Measurements from ENCODE around the gene LMX1A. TPM values are rescaled to one million over a fixed set of nuclear protein-coding genes. Genes with fewer than 3 reads are reported as not detected.

LMX1A gene
- total RNA-seq, 1 donor from 2014 or later = 1.7 TPM

DNA sequence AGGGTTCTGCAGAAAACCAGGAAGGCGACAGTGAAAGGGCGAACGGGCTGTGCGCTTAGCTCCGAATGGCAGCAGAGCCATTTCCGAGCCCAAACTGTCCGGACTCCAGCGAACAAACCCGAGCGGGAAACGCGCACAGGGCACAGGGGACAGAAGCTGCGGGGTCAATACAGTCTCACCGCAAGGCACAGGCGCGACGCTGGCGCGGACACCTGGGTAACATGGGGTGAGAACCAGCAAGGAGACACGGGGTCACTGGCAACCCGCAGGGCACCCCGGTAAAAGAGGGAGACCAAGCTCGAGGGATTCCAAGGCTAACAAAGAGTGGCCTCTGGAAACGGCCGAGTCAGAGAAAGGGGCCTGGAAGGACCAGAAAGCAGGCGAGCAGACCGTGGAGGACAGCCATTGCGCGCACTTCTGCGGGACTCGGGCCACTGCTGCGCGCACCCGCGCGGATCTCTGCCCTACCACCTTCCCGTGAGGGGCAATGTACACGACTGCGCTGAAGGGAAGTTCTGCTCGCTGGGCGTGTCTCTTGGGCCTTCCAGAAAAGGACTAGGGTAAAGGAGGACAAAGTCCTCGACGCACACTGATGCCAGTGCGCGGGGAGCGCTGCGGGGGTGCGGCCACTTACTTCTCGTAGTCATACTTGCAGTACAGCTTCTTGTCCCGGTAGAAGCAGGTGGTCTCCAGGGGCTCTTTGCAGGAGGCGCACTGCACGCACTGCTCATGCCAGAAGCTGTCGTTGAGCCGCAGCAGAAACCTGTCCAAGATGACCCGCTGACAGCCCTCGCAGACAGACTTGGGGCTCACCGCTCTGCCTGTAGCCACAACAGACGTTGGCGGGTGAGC, 3.8 kb downstream of the LMX1A start:
- Histone ChIP-seq H3K27ac (no peak overlapping the region), H3K4me3 (no peak overlapping the region), H3K36me3 (no peaks in the 10 kb centered on the region), H3K9me3 (no peaks in the 10 kb centered on the region), H3K27me3 (peaks cover 11% of the 10 kb centered on the region), H3K4me1 (peaks cover 0 to 7% of the 10 kb centered on the region in 2 donors)
- TF ChIP-seq, protein P1, sequence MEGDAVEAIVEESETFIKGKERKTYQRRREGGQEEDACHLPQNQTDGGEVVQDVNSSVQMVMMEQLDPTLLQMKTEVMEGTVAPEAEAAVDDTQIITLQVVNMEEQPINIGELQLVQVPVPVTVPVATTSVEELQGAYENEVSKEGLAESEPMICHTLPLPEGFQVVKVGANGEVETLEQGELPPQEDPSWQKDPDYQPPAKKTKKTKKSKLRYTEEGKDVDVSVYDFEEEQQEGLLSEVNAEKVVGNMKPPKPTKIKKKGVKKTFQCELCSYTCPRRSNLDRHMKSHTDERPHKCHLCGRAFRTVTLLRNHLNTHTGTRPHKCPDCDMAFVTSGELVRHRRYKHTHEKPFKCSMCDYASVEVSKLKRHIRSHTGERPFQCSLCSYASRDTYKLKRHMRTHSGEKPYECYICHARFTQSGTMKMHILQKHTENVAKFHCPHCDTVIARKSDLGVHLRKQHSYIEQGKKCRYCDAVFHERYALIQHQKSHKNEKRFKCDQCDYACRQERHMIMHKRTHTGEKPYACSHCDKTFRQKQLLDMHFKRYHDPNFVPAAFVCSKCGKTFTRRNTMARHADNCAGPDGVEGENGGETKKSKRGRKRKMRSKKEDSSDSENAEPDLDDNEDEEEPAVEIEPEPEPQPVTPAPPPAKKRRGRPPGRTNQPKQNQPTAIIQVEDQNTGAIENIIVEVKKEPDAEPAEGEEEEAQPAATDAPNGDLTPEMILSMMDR (IDR thresholded peaks at IDR 0.05) = no peak
- intact Hi-C loops (cut with DNase I) = no loop called here
- DNase-seq (ENCODE audit: low spot score in 2 of 2) = no peak

DNA sequence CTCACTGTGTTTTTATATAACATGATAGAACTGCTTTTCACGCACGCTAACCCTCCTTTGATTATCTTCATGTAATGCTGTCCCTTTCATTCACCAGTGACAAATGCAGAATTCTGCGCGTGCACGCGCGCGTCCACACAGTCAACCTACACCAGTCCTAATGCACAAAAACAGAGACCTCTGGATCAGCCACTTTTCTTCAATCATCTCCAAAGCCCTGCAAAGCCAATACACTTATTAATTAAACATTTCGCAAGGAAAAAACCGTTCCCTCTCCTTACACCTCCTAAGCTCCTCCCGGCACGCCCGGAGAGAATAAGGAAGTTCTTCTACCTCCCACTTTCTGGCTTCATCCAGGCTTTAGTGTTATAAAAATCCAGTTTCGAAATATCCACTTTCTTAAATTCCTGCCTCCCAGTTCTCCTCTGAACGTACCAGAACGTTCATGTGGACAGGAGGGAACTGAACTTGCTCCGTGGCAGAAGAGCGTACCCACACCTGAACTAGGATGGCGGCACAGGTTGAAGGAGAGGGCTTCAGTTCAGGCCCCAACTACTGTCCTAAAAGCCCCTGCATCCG, 4.6 kb downstream of the LMX1A start:
- H3K9me3 ChIP-seq = no peaks in the 10 kb centered on the region
- no peak for DNase-seq (ENCODE audit: low spot score in 2 of 2)
- TF ChIP-seq, protein P1 (IDR thresholded peaks at IDR 0.05) = no peak
- H3K4me3 ChIP-seq = no peak overlapping the region
- intact Hi-C loops (cut with DNase I) = no loop called here
- no peaks in the 10 kb centered on the region for H3K36me3 ChIP-seq
- H3K4me1 ChIP-seq = peaks cover 0 to 7% of the 10 kb centered on the region in 2 donors
- no peak overlapping the region for H3K27ac ChIP-seq
- peaks cover 11% of the 10 kb centered on the region for H3K27me3 ChIP-seq

DNA sequence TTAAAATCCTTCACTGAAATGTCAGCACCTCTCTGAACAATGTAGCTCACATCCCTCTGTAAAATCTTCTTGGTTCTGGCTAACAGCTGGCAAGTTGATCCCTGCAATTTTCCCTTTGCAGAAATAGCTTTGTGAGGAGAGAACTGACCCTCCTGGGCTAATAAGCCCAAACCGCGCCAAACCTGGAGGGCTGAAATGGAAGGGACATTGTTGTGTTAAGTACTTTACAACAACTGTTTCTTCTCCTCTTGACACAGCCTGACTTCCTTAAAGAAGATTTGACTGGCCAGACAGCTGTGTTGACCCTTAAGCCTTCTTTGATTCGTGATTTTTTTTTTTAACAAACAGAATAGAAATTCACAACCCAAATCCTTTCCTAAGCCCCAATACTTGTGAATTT, 5.7 kb downstream of the LMX1A start:
- H3K4me3 ChIP-seq = no peak overlapping the region
- no peaks in the 10 kb centered on the region for H3K9me3 ChIP-seq
- DNase-seq (ENCODE audit: low spot score in 2 of 2) = no peak
- H3K27ac ChIP-seq = no peak overlapping the region
- no peaks in the 10 kb centered on the region for H3K36me3 ChIP-seq
- H3K4me1 ChIP-seq = peaks cover 0 to 3% of the 10 kb centered on the region in 2 donors
- intact Hi-C loops (cut with DNase I) = no loop called here
- TF ChIP-seq, protein P1 (IDR thresholded peaks at IDR 0.05) = no peak
- peaks cover 9% of the 10 kb centered on the region for H3K27me3 ChIP-seq

DNA sequence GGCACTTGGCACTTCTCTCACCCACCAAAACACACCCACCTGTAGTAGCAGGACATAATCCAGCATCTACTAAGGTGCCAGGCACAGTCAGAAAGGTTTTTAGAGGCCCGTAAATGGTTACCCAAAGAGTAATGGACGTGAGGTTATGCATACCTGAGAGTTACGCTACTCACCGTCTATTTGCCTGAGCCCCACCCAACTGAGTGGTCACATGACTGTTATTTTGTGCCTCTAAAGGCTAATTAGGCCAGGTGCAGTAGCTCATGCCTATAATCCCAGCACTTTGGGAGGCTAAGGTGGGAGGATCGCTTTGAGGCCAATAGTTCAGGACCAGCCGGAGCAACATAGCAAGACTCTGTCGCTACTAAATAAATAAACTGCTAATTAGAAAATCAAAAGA, 11.0 kb downstream of the LMX1A start:
- Histone ChIP-seq H3K27me3 (no peaks in the 10 kb centered on the region), H3K27ac (no peak overlapping the region), H3K4me3 (no peak overlapping the region), H3K4me1 (no peaks in the 10 kb centered on the region), H3K36me3 (no peaks in the 10 kb centered on the region), H3K9me3 (no peaks in the 10 kb centered on the region)
- intact Hi-C loops (cut with DNase I) = no loop called here
- TF ChIP-seq, protein P1 (IDR thresholded peaks at IDR 0.05) = no peak
- no peak for DNase-seq (ENCODE audit: low spot score in 2 of 2)

DNA sequence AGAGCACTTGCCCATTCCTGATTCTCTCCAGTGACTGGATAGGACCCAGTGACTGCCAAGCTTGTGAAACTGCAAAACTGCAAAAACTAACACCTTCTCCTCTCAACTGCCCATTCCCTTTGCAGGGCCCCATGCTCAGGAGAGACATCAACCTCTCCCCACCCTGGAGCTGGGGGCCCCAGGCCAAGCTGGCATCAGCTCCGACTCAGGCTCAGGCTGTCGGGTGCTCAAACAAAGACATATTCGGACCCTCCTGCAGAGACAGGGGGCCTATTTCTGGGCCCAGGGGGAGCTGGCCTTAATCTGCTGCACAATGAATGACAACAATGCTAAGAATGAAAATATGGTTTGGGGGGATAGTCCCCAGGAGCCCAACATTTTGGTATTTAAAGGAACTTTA, 11.8 kb downstream of the LMX1A start:
- Histone ChIP-seq H3K27me3 (no peaks in the 10 kb centered on the region), H3K36me3 (no peaks in the 10 kb centered on the region), H3K4me1 (no peaks in the 10 kb centered on the region), H3K9me3 (no peaks in the 10 kb centered on the region), H3K27ac (no peak overlapping the region), H3K4me3 (no peak overlapping the region)
- no peak for DNase-seq (ENCODE audit: low spot score in 2 of 2)
- intact Hi-C loops (cut with DNase I) = no loop called here
- TF ChIP-seq, protein P1 (IDR thresholded peaks at IDR 0.05) = no peak
